GM04503 (cell line): ENCODE data around the gene UBE2F.

Experiments used
- DNase-seq: peaks from one replicate; pipeline ENCODE4 v3.0.0-alpha.2; 2012; ENCODE audit warnings: low read depth

UBE2F gene, protein sequence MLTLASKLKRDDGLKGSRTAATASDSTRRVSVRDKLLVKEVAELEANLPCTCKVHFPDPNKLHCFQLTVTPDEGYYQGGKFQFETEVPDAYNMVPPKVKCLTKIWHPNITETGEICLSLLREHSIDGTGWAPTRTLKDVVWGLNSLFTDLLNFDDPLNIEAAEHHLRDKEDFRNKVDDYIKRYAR

DNA sequence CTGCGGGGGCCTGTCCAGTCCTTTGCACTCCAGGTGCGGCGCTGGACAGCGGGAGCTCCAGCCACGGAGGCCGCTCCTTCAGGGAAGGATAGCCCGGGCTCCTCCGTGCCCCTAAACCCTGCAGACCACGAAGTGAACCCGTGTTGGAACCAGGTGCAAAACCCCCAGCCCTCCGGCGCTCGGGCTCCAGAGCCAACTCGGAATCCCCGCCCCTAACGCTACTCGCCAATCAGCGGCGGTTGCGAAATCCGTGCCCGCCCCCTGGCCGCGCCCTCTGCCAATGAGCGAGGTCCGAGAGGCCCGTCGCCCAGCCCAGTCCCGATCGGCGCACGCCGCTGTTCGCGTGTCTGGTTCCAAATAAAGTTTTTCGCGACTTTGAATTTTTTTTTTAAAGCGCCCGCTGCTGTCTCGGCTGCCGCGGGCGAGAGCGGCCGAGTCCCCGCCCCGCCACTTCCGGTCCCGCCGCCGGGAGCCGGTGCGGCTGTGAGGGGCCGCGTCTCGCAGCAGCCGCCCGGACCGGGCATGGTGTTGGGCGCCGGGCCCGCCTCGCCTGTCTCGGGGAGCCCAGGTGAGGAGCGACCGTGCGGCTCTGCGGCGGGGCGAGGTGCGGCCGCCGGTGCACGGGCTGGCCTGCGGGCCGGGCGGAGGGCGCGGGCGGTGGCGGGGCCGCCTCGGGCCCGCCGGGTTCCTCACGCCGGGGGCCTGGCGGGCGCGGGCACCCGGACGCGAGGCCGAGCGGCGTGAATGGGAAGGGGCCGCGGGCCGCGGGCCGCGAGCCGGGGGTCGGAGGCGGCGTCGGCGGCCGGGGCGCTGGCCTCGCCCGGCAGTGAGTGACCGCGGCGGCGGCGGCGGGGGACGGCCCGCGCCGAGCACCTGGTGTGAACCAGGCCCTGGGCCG, at the start of gene UBE2F:
UBE2F (plus strand) TSS at position 450 of the 898 bp plus-strand sequence. CDS start 6,094 bp downstream, outside the sequence.
- peak; percentile 72 for DNase-seq

DNA sequence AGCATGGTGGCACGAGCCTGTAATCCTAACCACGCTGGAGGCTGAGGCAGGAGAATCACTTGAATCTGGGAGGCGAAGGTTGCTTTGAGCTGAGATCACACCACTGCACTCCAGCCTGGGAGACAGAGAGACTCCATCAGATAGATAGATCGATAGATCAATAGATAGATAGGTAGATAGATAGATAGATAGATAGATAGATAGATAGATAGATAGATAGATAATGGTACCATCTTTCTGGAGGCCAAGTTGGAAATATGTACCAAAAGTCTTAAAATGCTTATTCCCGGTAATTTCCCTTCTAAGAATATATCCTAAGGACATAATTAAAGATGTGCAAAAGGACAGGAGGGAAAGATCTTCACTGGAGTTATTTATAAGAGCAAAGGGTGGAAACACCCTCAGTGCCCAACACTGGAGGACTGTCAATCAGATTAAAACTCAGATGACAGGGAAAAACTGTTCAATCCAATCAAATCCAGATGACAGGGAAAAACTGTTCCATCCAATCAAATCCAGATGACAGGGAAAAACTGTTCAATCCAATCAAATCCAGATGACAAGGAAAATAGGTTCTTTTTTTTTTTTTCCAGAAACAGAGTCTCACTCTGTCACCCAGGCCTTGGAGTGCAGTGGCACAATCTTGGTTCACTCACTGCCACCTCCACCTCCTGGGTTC, 49.0 kb upstream of the UBE2F start:
- no peak for DNase-seq

DNA sequence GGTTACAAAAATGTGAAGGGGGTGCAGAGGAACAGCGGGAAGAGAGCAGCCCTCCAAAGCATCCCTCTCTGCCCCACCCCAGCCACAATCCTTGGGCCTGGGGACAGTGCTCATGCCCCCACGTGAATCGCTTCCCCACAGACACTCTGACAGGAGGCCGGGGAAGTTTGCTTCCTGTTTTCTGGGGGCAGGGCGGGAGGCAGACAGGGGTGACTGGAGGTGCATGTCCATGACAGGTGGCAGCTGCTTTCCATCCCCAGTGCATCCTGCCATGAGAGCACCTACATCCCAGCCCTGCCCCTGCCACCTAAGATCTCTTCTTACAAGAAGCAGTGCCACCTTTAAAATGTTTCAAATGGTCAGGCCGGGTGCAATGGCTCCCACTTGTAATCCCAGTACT, 47.2 kb upstream of the UBE2F start:
- no peak for DNase-seq

DNA sequence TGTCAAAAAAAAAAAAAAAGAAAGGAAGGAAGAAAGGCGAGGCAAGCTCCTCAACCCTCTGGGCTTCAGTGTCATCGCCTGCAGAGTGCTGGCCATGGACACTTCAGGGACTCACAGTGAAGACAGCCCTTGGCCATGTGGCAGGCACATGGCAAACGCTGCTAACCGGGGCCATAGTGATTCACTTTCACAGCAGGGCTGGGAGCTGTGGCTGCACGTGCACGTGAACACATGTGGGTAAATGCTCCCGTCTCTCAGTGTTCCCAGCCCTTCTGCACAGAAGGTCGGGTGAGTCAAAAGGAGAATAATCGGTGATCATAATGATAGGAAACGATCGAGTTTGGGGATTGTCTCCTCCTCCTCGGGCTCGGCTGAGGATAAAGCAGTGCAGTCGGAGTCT, 46.1 kb upstream of the UBE2F start:
- DNase-seq: peak; percentile 30

DNA sequence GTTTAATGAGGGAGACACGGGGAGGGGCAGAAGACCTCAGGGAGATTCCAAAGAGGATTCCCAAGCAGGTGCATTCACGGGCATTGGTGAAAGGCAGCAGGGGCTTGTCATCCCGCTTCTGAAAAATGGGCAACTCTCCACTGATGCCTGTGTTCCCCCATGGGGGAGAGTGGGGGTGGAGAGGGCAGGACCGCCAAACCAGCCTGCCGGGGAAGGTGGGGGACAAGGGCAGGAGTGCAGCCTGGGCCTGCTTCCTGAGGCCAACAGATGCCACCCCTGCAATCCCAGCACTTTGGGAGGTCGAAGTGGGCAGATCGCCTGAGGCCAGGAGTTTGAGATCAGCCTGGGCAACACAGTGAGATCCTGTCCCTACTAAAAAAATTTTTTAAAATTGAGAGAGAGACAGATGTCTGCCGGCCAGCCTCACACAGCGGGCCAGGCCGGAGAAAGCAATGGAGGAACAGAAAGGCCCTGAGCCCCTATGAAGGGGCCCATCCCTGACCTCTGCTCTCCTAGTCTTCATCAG, 44.8 kb upstream of the UBE2F start:
- no peak for DNase-seq

DNA sequence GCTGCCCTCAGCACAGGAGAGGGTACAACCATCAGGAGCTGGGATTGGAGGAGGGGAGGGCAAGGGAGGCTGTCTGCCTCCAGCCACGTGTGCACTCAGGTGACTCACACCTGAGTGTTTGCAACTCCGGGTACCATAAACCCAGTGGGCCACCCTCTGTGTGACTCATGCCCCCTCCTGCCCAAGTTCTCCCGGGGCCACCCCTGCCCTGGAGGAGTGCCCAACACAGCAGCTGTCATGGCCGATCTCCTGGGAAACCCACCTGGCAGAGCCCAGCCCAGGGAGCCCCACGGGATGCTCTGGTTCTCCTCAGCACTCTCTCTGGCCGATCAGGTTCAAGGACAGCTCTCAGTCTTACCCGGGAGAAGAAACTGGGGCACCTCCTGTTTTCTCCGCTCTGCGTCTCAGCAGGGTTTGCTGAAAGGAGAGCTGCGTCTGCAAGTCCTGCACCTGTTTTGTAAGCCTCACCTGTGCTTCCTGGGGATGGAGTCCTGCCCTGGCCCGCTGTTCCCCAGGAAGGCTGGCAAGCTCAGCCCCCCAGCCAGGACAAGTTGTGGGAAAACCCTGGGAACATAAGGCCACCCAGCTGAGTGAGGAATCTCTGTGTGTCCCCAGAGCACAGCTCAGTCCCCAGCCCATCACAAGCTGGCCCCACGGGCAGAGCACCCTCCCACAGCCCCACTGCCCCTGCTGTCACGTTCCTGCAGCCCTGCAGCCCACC, 44.0 kb upstream of the UBE2F start:
- no peak for DNase-seq

DNA sequence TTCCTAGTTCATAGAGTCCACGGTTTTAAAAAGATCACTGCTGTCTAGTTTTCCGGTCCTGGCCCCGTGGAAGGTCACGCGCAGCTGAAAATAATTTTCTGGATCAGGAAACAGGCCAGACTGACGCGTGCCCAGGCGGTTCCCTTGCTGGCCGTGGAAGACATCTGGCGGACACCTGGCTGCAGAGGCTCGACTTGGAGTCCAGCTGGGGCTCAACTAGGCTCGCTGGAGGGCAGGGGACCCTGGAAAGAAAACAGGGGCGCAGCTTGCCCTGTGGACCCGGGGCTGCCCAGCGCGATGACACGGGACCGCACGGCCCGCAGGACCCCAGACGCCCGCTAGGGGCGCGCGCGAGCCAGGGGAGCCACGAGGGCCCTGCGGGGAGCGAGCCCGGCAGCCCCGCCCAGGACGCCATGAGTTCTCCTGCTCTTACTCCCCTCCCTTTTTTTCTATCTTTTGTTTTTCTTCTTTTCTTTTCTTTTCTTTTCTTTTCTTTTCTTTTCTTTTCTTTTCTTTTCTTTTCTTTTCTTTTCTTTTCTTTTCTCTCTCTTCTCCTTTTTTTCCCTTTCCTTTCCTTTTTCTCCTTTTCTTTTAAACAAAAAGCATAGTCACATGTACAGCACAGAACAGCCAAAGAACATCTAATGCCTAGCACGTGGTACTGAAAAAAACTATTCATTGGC, 43.2 kb upstream of the UBE2F start:
- peak; percentile 16 for DNase-seq

DNA sequence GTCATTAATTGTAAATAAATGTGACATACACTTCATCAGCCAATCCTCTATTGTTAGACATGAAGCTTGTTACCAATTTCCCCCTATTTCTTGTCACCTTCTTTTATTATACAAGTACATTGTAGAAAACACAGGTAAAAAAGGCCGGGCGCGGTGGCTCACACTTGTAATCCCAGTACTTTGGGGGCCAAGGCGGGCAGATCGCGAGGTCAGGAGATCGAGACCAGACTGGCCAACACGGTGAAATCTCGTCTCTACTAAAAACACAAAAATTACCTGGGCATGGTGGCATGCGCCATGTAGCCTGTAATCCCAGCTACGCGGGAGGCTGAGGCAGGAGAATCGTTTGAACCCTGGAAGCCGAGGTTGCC, 42.7 kb upstream of the UBE2F start:
- DNase-seq: no peak

DNA sequence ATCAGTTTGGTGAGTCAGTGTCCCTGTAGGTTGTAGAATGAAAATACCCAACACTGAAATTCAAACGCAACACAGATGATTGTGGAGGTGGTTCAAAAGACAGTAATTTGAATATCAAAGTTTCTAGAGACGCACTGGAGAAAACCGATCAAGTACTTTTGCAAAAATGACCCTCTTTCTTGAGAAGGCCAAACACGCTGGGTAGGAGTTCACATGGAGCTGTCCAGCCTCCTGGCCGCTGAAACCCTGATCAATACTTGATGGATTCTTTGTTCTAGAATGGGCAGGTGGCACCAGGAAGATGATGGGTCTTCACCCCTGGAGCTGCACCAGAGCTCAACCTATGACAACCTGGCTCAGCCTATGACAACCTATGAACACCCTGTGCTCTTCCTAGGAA, 39.7 kb upstream of the UBE2F start:
- no peak for DNase-seq

DNA sequence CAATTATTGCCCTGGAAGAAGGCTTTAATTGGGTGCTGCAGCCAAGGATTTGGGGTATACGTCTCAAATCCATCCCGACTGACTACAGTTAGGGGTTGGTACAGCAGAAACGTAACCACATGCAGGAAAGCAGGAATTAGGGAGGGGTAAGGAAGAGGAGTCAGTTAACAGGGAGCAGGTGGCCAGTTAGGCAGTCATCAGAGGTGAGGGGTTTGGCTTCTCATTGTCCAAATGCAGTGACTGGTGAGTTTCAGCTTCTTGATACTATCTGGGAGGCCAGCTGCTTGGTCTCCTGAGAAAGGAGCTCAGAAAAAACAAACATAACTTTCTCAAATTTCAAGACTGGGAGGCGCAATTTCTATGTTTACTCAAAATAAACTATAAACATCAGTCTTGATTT, 38.8 kb upstream of the UBE2F start:
- no peak for DNase-seq

DNA sequence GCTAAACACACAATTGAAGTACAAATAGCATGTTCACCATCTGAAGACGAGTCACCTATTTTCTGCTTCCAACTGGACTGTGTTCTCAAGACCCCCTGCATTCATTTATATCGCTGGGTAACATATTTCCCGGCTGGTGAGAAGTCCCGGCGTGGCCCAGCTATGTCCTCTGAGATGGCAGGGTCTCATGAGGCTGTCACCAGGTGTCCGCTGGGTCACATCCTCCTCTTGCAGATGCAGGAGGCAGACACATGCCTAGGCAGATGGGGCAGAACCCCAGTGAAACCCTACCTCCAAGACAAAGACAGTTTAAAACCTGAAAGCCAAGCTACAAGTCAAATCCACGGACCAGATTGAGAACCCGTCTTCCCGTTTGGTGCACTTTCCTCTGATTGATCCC, 36.8 kb upstream of the UBE2F start:
- DNase-seq: no peak

DNA sequence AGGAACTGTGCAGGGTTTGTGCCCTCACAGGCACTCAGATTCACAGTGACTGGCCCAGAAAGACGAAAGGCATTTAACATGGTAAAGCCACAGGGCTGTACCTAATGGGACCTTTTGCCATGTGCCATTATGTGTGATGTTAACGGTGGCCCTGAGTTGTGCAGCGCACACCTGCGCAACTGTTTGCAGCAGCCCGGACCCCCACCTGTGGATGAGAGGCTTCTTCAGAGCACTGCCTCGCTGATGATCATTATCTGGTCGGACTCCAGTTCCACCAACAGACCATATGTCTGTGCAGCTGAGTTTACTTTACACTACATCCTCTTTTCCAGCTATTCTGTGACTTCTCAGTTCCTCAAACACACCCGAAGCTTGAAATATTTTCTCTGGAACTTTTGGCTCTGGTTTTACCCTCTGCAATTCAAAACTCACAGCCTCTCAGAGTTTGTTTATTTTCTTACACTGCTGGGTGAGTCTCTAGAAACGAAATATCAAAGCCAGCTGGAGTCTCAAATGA, 35.6 kb upstream of the UBE2F start:
- DNase-seq: peak; percentile 49

DNA sequence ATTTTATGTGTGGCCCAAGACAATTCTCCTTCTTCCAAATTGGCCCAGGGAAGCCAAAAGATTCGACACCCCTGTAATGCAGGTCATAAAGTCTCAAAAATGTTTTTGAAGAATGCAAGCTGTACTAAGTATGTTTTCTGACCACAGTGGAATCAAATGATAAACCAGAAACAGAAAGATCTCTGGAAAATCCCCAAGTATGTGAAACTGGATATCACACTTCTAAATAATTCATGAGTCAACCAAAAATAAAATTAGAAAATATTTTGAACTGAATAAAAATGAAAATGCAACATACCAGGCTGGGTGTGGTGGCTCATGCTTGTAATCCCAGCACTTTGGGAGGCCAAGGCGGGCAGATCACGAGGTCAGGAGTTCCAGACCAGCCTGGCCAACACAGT, 34.1 kb upstream of the UBE2F start:
- peak; percentile 87 for DNase-seq

DNA sequence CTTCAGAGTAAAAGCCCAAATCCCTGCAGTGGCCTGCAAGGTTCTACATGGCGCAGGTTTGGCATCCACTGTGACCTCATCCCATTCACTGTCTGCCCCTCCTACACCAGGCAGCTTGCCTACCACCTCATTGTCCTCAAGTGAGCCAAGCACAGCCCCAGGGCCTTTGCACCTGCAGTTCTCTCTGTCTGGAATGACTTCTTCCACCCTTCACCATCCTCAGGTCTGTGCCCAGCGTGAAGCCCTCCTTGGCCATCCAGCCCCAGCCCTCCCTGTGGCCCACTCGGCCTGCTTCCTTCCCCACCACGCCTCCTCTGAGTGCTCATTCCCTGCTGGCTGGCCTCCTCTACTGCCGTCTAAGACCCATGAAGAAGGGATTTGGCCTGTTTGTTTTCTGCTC, 32.6 kb upstream of the UBE2F start:
- DNase-seq: no peak

DNA sequence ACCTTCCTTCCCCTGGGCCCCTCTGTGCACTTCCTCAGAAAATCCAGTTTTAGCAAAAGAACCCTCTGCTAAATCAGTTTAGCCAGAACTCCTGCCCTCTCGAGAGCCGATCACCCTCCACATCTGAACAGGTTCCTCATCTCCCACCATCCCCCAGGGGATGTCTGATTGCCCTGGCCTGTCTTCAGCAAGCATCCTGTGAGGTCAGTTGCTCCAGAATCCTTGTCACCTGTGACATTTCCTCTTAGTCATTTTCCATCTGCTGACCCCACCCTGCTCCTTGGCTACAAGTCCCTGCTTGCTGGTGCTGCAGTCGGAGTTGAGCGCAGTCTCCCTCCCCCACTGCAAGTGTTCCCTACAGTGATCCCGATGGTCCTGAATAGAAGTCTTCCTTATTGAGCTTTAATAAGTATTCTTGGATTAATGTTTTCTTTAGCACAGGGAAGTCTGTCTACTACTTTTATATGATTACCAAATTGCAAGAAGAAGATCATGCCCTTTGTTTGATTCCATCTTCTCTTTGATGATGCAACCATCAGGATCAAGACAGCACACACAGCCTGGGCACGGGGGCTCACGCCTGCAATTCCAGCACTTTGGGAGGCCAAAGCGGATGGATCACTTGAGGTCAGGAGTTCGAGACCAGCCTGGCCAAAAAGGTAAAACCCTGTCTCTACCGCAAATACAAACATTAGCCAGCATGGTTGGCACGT, 30.9 kb upstream of the UBE2F start:
- no peak for DNase-seq

DNA sequence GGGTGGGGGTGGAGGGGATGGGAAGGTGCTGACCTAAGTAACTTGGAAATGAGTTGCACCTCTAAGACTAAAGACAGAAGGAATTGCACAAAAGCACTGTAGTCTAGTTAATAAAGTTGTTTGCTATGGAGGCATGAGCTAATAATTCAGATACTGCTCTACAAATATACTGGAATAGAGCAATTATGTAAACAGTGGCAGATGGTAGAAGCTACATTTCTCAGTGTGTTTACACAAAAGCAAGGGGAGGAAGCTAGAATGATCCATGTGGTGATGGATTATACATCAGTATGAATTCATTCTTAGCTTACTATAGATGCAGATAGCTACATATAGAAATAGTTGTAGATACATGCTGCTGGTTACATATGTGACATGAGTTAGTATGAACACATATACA, 27.6 kb upstream of the UBE2F start:
- DNase-seq: no peak

DNA sequence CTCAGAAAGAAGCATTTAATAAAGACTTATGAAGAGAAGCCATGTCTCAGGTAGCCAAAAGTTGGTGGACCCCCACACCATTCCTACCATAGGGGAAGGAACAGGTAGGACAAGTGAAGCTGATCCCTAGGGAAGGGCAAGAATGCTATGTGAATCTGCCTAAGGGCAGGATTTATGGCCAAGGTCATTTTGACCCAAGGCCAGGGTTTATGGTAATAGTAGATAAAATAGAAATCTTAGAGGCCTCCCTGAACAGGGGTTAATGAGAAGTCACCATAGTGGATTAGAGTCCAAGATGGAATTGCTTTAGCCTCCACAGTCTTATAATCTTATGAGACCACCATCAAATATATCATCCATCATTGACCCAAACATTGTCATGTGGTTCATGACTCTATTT, 26.0 kb upstream of the UBE2F start:
- no peak for DNase-seq

DNA sequence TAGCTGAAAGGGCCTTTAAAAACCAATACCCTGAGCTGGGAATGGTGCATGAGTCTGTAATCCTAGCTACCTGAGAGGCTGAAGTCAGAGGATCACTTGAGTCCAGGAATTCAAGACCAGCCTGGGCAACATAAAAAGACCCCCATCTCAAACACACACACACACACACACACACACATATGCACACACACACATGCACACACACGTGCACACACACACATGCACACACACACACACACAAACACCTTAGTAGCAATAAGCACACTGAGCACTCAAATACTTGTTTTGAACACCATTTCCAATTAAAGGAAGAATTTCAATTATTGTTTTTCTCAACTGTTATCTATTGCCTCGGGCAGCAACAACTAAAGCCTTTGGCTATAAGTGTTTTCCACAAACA, 25.6 kb upstream of the UBE2F start:
- DNase-seq: no peak

DNA sequence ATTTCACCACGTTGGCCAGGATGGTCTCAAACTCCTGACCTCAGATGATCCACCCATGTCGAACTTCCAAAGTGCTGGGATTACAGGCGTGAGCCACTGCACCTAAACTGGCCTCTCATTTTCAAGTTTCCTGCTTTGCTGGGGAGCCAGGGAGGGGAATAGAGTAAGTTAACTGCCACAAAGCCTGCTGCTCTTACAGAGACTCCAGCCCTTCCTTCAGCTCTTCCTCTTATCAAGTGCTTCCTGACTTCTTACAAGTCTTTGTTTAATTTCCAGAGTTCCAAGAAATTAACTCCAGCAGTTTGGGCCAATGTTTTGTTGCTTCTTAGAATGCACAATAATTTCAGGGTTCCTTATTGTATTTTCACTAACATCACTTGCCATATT, 24.3 kb upstream of the UBE2F start:
- DNase-seq: no peak

DNA sequence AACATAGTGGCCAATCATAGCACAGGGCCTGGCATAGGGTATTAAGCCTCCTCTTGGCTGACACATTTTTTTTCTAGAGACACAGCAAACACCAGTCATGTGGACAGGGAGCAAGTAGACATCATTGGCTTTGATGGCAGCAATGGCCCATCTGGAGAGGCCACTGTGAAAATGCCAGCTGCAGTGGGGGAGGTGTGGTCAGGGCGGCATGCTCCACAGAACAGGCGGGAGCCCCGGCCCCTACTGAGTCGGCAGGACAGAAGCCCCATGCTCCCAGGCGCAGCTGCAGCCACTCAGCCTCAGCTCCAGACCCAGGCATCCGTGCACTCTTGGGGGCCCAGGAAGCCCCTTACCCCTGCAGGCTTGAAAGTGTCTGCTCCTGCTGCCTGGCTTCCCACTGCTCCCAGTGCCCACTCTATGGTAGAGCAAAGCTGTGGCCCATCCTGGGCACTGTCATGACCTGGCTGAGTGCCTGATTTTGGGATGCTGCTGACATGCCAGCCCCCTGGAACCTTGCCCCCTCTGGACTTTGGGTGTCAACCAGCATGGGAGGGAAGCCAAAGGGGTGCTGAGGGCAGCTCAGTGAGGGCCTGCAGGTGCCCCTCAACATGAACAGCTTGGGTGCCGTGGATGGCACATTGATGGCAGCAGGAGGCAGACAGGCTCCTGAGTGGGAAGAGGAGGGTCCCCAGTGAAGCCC, 23.3 kb upstream of the UBE2F start:
- DNase-seq: no peak
